GM12874 (cell line): ENCODE data around the gene SNX20.
A peak's percentile ranks its signal among the peaks of the same experiment; 100 is the strongest.

Source experiments
- CTCF ChIP-seq: IDR thresholded peaks from 2 replicates; pipeline ENCODE4 v1.5.1; 2011; ENCODE audit warnings: low read depth, mild to moderate bottlenecking, control low read depth, low read length, moderate library complexity; ENCODE audit not compliant: insufficient read depth

SNX20 gene

GRCh38 chr16:50646345-50646744 is 34.8 kb downstream of the SNX20 start:
- TF ChIP-seq CTCF, result no peak

- TF ChIP-seq CTCF, result no peak
These were observed 35.4 kb downstream of the SNX20 start for GRCh38 chr16:50645563-50646220.

GRCh38 chr16:50644729-50645128 is 36.4 kb downstream of the SNX20 start:
- peak; percentile 36 for TF ChIP-seq CTCF

- no peak for TF ChIP-seq CTCF
These were observed 36.9 kb downstream of the SNX20 start for GRCh38 chr16:50644245-50644644.

GRCh38 chr16:50643192-50643591 is 37.9 kb downstream of the SNX20 start:
- TF ChIP-seq CTCF, result no peak

GRCh38 chr16:50642349-50642748 is 38.8 kb downstream of the SNX20 start:
- no peak for TF ChIP-seq CTCF

- TF ChIP-seq CTCF, result no peak
These were observed 39.3 kb downstream of the SNX20 start for GRCh38 chr16:50641818-50642187.
